GM21528 (cell line): Measurements from ENCODE around the gene UNC93A.
A peak's percentile ranks its signal among the peaks of the same experiment; 100 is the strongest.
"Not testable (repeated sequence)": the region's sequence is repeated elsewhere in the genome, so short reads cannot be mapped to it uniquely, and the experiment has no call there.

ENCODE experiments used
- ATAC-seq: cut with Tn5 transposase; IDR thresholded peaks from one replicate; pipeline ENCODE4 v1.9.1; 2021; ENCODE audit warnings: mild to moderate bottlenecking, moderate library complexity; ENCODE audit not compliant: unreplicated experiment, low FRiP score

Gene UNC93A

GRCh38 chr6:167270499-167271311 lies 20.4 kb upstream of the UNC93A start:
- ATAC-seq, result no peak

- ATAC-seq, result no peak
Measured at GRCh38 chr6:167272151-167272550, 19.0 kb upstream of the UNC93A start.

GRCh38 chr6:167272696-167273379 lies 18.3 kb upstream of the UNC93A start:
- no peak for ATAC-seq

- ATAC-seq, result no peak
Measured at GRCh38 chr6:167274270-167274669, 16.8 kb upstream of the UNC93A start.

GRCh38 chr6:167275001-167275400 lies 16.1 kb upstream of the UNC93A start:
- no peak for ATAC-seq

GRCh38 chr6:167275436-167275835 lies 15.7 kb upstream of the UNC93A start:
- ATAC-seq, result no peak

GRCh38 chr6:167276772-167277533 lies 14.2 kb upstream of the UNC93A start:
- ATAC-seq, result no peak

GRCh38 chr6:167278173-167278940 lies 12.8 kb upstream of the UNC93A start:
- ATAC-seq, result not testable (repeated sequence)

GRCh38 chr6:167279766-167280446 lies 11.2 kb upstream of the UNC93A start:
- ATAC-seq, result no peak

GRCh38 chr6:167280466-167280865 lies 10.6 kb upstream of the UNC93A start:
- not testable (repeated sequence) for ATAC-seq

- ATAC-seq, result no peak
Measured at GRCh38 chr6:167282165-167282564, 8.9 kb upstream of the UNC93A start.

GRCh38 chr6:167284565-167284964 lies 6.5 kb upstream of the UNC93A start:
- ATAC-seq, result not testable (repeated sequence)

- no peak for ATAC-seq
Measured at GRCh38 chr6:167285077-167285770, 5.9 kb upstream of the UNC93A start.

- no peak for ATAC-seq
Measured at GRCh38 chr6:167287513-167288048, 3.5 kb upstream of the UNC93A start.

- peak; percentile 74 for ATAC-seq
Measured at GRCh38 chr6:167288591-167289225, 2.4 kb upstream of the UNC93A start.

- not testable (repeated sequence) for ATAC-seq
Measured at GRCh38 chr6:167289291-167289690, 1.8 kb upstream of the UNC93A start.

GRCh38 chr6:167291623-167292300 lies 647 bp downstream of the UNC93A start:
- ATAC-seq, result no peak
